H1 (cell line): ENCODE results near the gene AHI1. TPM values are rescaled to one million over a fixed set of nuclear protein-coding genes. Genes with fewer than 3 reads are reported as not detected.

Source experiments
- BRCA1 ChIP-seq: IDR thresholded peaks from 2 replicates; pipeline ENCODE4 v1.6.1; 2012; ENCODE audit warnings: low read depth, low read length, improper control_type of control experiment
- CTBP2 ChIP-seq: IDR thresholded peaks from 2 replicates; pipeline ENCODE4 v1.7.0; 2011; ENCODE audit warnings: borderline replicate concordance, mild to moderate bottlenecking, moderate library complexity, mixed read lengths, low read length; ENCODE audit not compliant: insufficient read depth, insufficient read length
- EZH2 ChIP-seq: fragments of 200-600 bp; sonication (generic); IDR thresholded peaks from 2 replicates; pipeline ENCODE4 v1.7.1; 2012; ENCODE audit warnings: low read depth, mild to moderate bottlenecking, moderate library complexity, low read length, inconsistent platforms; ENCODE audit not compliant: severe bottlenecking
- GTF2F1 ChIP-seq: IDR thresholded peaks from 2 replicates; pipeline ENCODE4 v1.6.1; 2012; ENCODE audit warnings: low read depth, low read length, improper control_type of control experiment, borderline replicate concordance
- HDAC2 ChIP-seq, 2 experiments: fragments of 300-600 bp in 1 of 2; sonication (generic) in 1 of 2; IDR thresholded peaks; 2 replicates each; pipeline ENCODE4 v1.6.1; 2011 to 2012; ENCODE audit warnings: low read depth in 2 of 2, low read length in 2 of 2, mild to moderate bottlenecking in 2 of 2, moderate library complexity in 2 of 2, borderline replicate concordance in 1 of 2, inconsistent platforms in 1 of 2
- KDM4A ChIP-seq: IDR thresholded peaks from one replicate; pipeline ENCODE4 v1.7.1; 2012; ENCODE audit warnings: low read depth, mild to moderate bottlenecking, moderate library complexity, low read length, inconsistent platforms; ENCODE audit not compliant: severe bottlenecking
- RAD21 ChIP-seq, 2 experiments: IDR thresholded peaks in 1 of 2; conservative IDR thresholded peaks in 1 of 2; 2 replicates each; pipeline ENCODE4 v1.6.1; 2011; ENCODE audit warnings: low read depth in 2 of 2, low read length in 2 of 2, improper control_type of control experiment in 1 of 2, inconsistent platforms in 1 of 2, mild to moderate bottlenecking in 1 of 2, moderate library complexity in 1 of 2
- RFX5 ChIP-seq: IDR thresholded peaks from 2 replicates; pipeline ENCODE4 v1.6.1; 2011; ENCODE audit warnings: low read depth, low read length, improper control_type of control experiment, borderline replicate concordance
- ZNF274 ChIP-seq: IDR thresholded peaks from 2 replicates; pipeline ENCODE4 v1.7.0; 2012; ENCODE audit warnings: low read length, borderline replicate concordance; ENCODE audit errors: extremely low read depth
- polyA plus RNA-seq, 7 experiments: library from polyadenylated mRNA; depleted of rRNA in 3 of 7; stranded (reverse) in 5 of 7; unstranded in 2 of 7; fragments of >200 nt in 5 of 7; fragments of 200-250 nt in 2 of 7; gene quantifications; 1 replicate in 5 of 7; 2 replicates in 1 of 7; 4 replicates in 1 of 7; pipeline versions ENCODE4 v1.2.1 to v1.2.3, GENCODE V29; 2011 to 2013; ENCODE audit warnings: missing spikeins in 2 of 7, mixed read lengths in 2 of 7
- total RNA-seq: library from RNA; stranded (reverse); fragmentation: NEBNext Ultra II Directional; extraction: Animal tissue kit (Norgen Biotek cat#: 25700); gene quantifications from 2 replicates; pipeline ENCODE4 v1.2.1, GENCODE V29; 2021
- TF ChIP-seq, protein P1 (sequence below): fragments of 300-600 bp; sonication (generic); IDR thresholded peaks from 2 replicates; pipeline ENCODE4 v1.7.1; 2012; ENCODE audit warnings: low read length, moderate library complexity, mild to moderate bottlenecking, inconsistent platforms; ENCODE audit not compliant: insufficient replicate concordance

Gene AHI1
- total and polyA plus RNA-seq, 2 of the 8 experiments (the other 6 are each of a cell fraction or from before 2014, with no cell fraction given): 4.2 to 19.6 TPM

DNA sequence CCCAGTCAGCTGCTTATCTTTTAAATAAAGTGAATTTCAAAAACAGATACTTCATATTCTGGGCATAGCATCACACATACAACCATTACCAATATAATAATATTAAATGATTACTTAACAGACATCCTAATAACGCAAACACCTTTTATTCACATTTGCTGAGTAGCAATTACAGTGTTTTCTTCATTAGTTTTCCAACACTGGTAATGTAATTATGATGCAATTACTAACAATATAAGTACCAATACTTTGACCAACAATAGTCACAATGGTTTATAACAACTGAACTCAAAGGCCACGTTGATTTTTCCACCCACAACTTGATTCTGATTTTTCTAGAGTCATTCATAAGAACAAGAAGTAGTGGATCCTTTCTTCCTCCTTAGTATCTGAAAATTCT, 212.4 kb downstream of the AHI1 start (continued):
- TF ChIP-seq, protein P1, sequence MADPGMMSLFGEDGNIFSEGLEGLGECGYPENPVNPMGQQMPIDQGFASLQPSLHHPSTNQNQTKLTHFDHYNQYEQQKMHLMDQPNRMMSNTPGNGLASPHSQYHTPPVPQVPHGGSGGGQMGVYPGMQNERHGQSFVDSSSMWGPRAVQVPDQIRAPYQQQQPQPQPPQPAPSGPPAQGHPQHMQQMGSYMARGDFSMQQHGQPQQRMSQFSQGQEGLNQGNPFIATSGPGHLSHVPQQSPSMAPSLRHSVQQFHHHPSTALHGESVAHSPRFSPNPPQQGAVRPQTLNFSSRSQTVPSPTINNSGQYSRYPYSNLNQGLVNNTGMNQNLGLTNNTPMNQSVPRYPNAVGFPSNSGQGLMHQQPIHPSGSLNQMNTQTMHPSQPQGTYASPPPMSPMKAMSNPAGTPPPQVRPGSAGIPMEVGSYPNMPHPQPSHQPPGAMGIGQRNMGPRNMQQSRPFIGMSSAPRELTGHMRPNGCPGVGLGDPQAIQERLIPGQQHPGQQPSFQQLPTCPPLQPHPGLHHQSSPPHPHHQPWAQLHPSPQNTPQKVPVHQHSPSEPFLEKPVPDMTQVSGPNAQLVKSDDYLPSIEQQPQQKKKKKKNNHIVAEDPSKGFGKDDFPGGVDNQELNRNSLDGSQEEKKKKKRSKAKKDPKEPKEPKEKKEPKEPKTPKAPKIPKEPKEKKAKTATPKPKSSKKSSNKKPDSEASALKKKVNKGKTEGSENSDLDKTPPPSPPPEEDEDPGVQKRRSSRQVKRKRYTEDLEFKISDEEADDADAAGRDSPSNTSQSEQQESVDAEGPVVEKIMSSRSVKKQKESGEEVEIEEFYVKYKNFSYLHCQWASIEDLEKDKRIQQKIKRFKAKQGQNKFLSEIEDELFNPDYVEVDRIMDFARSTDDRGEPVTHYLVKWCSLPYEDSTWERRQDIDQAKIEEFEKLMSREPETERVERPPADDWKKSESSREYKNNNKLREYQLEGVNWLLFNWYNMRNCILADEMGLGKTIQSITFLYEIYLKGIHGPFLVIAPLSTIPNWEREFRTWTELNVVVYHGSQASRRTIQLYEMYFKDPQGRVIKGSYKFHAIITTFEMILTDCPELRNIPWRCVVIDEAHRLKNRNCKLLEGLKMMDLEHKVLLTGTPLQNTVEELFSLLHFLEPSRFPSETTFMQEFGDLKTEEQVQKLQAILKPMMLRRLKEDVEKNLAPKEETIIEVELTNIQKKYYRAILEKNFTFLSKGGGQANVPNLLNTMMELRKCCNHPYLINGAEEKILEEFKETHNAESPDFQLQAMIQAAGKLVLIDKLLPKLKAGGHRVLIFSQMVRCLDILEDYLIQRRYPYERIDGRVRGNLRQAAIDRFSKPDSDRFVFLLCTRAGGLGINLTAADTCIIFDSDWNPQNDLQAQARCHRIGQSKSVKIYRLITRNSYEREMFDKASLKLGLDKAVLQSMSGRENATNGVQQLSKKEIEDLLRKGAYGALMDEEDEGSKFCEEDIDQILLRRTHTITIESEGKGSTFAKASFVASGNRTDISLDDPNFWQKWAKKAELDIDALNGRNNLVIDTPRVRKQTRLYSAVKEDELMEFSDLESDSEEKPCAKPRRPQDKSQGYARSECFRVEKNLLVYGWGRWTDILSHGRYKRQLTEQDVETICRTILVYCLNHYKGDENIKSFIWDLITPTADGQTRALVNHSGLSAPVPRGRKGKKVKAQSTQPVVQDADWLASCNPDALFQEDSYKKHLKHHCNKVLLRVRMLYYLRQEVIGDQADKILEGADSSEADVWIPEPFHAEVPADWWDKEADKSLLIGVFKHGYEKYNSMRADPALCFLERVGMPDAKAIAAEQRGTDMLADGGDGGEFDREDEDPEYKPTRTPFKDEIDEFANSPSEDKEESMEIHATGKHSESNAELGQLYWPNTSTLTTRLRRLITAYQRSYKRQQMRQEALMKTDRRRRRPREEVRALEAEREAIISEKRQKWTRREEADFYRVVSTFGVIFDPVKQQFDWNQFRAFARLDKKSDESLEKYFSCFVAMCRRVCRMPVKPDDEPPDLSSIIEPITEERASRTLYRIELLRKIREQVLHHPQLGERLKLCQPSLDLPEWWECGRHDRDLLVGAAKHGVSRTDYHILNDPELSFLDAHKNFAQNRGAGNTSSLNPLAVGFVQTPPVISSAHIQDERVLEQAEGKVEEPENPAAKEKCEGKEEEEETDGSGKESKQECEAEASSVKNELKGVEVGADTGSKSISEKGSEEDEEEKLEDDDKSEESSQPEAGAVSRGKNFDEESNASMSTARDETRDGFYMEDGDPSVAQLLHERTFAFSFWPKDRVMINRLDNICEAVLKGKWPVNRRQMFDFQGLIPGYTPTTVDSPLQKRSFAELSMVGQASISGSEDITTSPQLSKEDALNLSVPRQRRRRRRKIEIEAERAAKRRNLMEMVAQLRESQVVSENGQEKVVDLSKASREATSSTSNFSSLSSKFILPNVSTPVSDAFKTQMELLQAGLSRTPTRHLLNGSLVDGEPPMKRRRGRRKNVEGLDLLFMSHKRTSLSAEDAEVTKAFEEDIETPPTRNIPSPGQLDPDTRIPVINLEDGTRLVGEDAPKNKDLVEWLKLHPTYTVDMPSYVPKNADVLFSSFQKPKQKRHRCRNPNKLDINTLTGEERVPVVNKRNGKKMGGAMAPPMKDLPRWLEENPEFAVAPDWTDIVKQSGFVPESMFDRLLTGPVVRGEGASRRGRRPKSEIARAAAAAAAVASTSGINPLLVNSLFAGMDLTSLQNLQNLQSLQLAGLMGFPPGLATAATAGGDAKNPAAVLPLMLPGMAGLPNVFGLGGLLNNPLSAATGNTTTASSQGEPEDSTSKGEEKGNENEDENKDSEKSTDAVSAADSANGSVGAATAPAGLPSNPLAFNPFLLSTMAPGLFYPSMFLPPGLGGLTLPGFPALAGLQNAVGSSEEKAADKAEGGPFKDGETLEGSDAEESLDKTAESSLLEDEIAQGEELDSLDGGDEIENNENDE: no peak
- TF ChIP-seq RAD21 (IDR thresholded peaks at IDR 0.05 in 1 of 2, conservative IDR thresholded peaks at IDR 0.05 in 1 of 2; ENCODE audit: low read depth in 2 of 2, low read length in 2 of 2) (no peak), KDM4A (no peak), HDAC2 (IDR thresholded peaks at IDR 0.05; ENCODE audit: borderline replicate concordance in 1 of 2, low read depth in 2 of 2, low read length in 2 of 2) (no peak), ZNF274 (no peak), RFX5 (no peak), GTF2F1 (no peak), EZH2 (no peak), CTBP2 (no peak), BRCA1 (no peak)
